ENCODE results near the gene MTRFR.

The MTRFR gene

GRCh38 chr12:123288751-123289346 is 55.6 kb downstream of the MTRFR start:
- no peak for FAIRE-seq
- TF ChIP-seq PAX5 (IDR thresholded peaks at IDR 0.05; ENCODE audit: insufficient read depth, low read length, severe bottlenecking) (no peak), POU2F2 (IDR thresholded peaks at IDR 0.05; ENCODE audit: low read depth, low read length) (no peak), TAF1 (IDR thresholded peaks at IDR 0.05; ENCODE audit: low read depth, low read length) (no peak), POLR2AphosphoS5 (IDR thresholded peaks at IDR 0.05; ENCODE audit: low read depth, low read length) (no peak), POLR2A (IDR thresholded peaks at IDR 0.05; ENCODE audit: low read depth, low read length) (no peak), SPI1 (IDR thresholded peaks at IDR 0.05; ENCODE audit: low read depth, low read length) (no peak)
- no peak for DNase-seq (ENCODE audit: insufficient read length, low spot score)

GRCh38 chr12:123289911-123290310 is 56.7 kb downstream of the MTRFR start:
- no peak for TF ChIP-seq SPI1 (IDR thresholded peaks at IDR 0.05; ENCODE audit: low read depth, low read length)
- no peak for TF ChIP-seq PAX5 (IDR thresholded peaks at IDR 0.05; ENCODE audit: insufficient read depth, low read length, severe bottlenecking)
- TF ChIP-seq TAF1 (IDR thresholded peaks at IDR 0.05; ENCODE audit: low read depth, low read length), result no peak
- TF ChIP-seq POLR2AphosphoS5 (IDR thresholded peaks at IDR 0.05; ENCODE audit: low read depth, low read length), result no peak
- no peak for TF ChIP-seq POLR2A (IDR thresholded peaks at IDR 0.05; ENCODE audit: low read depth, low read length)
- no peak for TF ChIP-seq POU2F2 (IDR thresholded peaks at IDR 0.05; ENCODE audit: low read depth, low read length)
- DNase-seq (ENCODE audit: insufficient read length, low spot score) (no peak), FAIRE-seq (no peak)

- no peak for DNase-seq (ENCODE audit: insufficient read length, low spot score)
- TF ChIP-seq POLR2AphosphoS5 (IDR thresholded peaks at IDR 0.05; ENCODE audit: low read depth, low read length) (no peak), TAF1 (IDR thresholded peaks at IDR 0.05; ENCODE audit: low read depth, low read length) (no peak), POLR2A (IDR thresholded peaks at IDR 0.05; ENCODE audit: low read depth, low read length) (no peak), SPI1 (IDR thresholded peaks at IDR 0.05; ENCODE audit: low read depth, low read length) (no peak), PAX5 (IDR thresholded peaks at IDR 0.05; ENCODE audit: insufficient read depth, low read length, severe bottlenecking) (no peak), POU2F2 (IDR thresholded peaks at IDR 0.05; ENCODE audit: low read depth, low read length) (no peak)
- FAIRE-seq, result no peak
These were observed 60.0 kb downstream of the MTRFR start for GRCh38 chr12:123293178-123293760.

GRCh38 chr12:123305136-123305535 is 71.9 kb downstream of the MTRFR start:
- TF ChIP-seq TAF1 (IDR thresholded peaks at IDR 0.05; ENCODE audit: low read depth, low read length) (no peak), POU2F2 (IDR thresholded peaks at IDR 0.05; ENCODE audit: low read depth, low read length) (no peak), PAX5 (IDR thresholded peaks at IDR 0.05; ENCODE audit: insufficient read depth, low read length, severe bottlenecking) (no peak), POLR2A (IDR thresholded peaks at IDR 0.05; ENCODE audit: low read depth, low read length) (no peak), POLR2AphosphoS5 (IDR thresholded peaks at IDR 0.05; ENCODE audit: low read depth, low read length) (no peak), SPI1 (IDR thresholded peaks at IDR 0.05; ENCODE audit: low read depth, low read length) (no peak)
- DNase-seq (ENCODE audit: insufficient read length, low spot score) (no peak), FAIRE-seq (no peak)

GRCh38 chr12:123306200-123306599 is 73.0 kb downstream of the MTRFR start:
- TF ChIP-seq TAF1 (IDR thresholded peaks at IDR 0.05; ENCODE audit: low read depth, low read length) (no peak), POLR2A (IDR thresholded peaks at IDR 0.05; ENCODE audit: low read depth, low read length) (no peak), SPI1 (IDR thresholded peaks at IDR 0.05; ENCODE audit: low read depth, low read length) (no peak), PAX5 (IDR thresholded peaks at IDR 0.05; ENCODE audit: insufficient read depth, low read length, severe bottlenecking) (no peak), POU2F2 (IDR thresholded peaks at IDR 0.05; ENCODE audit: low read depth, low read length) (no peak), POLR2AphosphoS5 (IDR thresholded peaks at IDR 0.05; ENCODE audit: low read depth, low read length) (no peak)
- FAIRE-seq (no peak), DNase-seq (ENCODE audit: insufficient read length, low spot score) (no peak)
